Measurements from ENCODE around the gene GET4.
"Not testable (repeated sequence)": the region's sequence is repeated elsewhere in the genome, so short reads cannot be mapped to it uniquely, and the experiment has no call there.

DNA sequence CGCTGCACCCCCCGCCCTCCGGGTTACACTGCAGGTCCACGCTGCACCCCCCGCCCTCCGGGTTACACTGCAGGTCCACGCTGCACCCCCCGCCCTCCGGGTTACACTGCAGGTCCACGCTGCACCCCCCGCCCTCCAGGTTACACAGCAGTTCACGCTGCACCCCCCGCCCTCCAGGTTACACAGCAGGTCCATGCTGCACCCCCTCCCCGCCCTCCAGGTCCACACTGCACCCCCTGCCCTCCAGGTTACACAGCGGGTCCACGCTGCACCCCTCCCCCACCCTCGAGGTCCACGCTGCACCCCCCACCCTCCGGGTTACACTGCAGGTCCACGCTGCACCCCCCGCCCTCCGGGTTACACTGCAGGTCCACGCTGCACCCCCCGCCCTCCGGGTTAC, 47.7 kb downstream of the GET4 start:
- not testable (repeated sequence) for TF ChIP-seq POLR2A (IDR thresholded peaks at IDR 0.05; ENCODE audit: low read length); GATA1 (IDR thresholded peaks at IDR 0.05; ENCODE audit: low read depth, low read length)

Data from erythroblast (primary cell).